HG03159 (cell line): ENCODE data around the gene TBC1D5.
"Not testable (repeated sequence)": the region's sequence is repeated elsewhere in the genome, so short reads cannot be mapped to it uniquely, and the experiment has no call there.

Experiments
- ATAC-seq: cut with Tn5 transposase; IDR thresholded peaks from one replicate; pipeline ENCODE4 v1.9.1; 2021; ENCODE audit warnings: mild to moderate bottlenecking, moderate library complexity; ENCODE audit not compliant: unreplicated experiment

Gene TBC1D5

GRCh38 chr3:17749281-17749680 lies 6.8 kb upstream of the TBC1D5 start:
- peak; percentile 38 for ATAC-seq

GRCh38 chr3:17747890-17748247 lies 5.4 kb upstream of the TBC1D5 start:
- no peak for ATAC-seq

GRCh38 chr3:17747174-17747889 lies 4.9 kb upstream of the TBC1D5 start:
- peak; percentile 69 for ATAC-seq

GRCh38 chr3:17745894-17746293 lies 3.5 kb upstream of the TBC1D5 start:
- ATAC-seq = no peak

- ATAC-seq = no peak
Observed at GRCh38 chr3:17745301-17745700, 2.9 kb upstream of the TBC1D5 start.

- no peak for ATAC-seq
Observed at GRCh38 chr3:17744693-17745092, 2.3 kb upstream of the TBC1D5 start.

- ATAC-seq = no peak
Observed at GRCh38 chr3:17743658-17743995, 1.2 kb upstream of the TBC1D5 start.

- ATAC-seq = no peak
Observed at GRCh38 chr3:17742880-17743657, 638 bp upstream of the TBC1D5 start.

GRCh38 chr3:17741621-17742101 lies 770 bp downstream of the TBC1D5 start:
- no peak for ATAC-seq

- no peak for ATAC-seq
Observed at GRCh38 chr3:17740721-17741141, 1.7 kb downstream of the TBC1D5 start.

GRCh38 chr3:17738921-17739320 lies 3.5 kb downstream of the TBC1D5 start:
- no peak for ATAC-seq

GRCh38 chr3:17738219-17738618 lies 4.2 kb downstream of the TBC1D5 start:
- ATAC-seq = no peak

GRCh38 chr3:17737591-17737990 lies 4.8 kb downstream of the TBC1D5 start:
- ATAC-seq = no peak

- ATAC-seq = not testable (repeated sequence)
Observed at GRCh38 chr3:17735362-17735761, 7.1 kb downstream of the TBC1D5 start.

- no peak for ATAC-seq
Observed at GRCh38 chr3:17733768-17734167, 8.7 kb downstream of the TBC1D5 start.

GRCh38 chr3:17733215-17733614 lies 9.2 kb downstream of the TBC1D5 start:
- no peak for ATAC-seq

GRCh38 chr3:17730318-17730967 lies 12.0 kb downstream of the TBC1D5 start:
- ATAC-seq = no peak

GRCh38 chr3:17726313-17726712 lies 16.1 kb downstream of the TBC1D5 start:
- no peak for ATAC-seq

- not testable (repeated sequence) for ATAC-seq
Observed at GRCh38 chr3:17725844-17726243, 16.6 kb downstream of the TBC1D5 start.

GRCh38 chr3:17724948-17725347 lies 17.5 kb downstream of the TBC1D5 start:
- no peak for ATAC-seq

GRCh38 chr3:17724122-17724521 lies 18.3 kb downstream of the TBC1D5 start:
- ATAC-seq = no peak

- ATAC-seq = no peak
Observed at GRCh38 chr3:17717411-17717810, 25.0 kb downstream of the TBC1D5 start.
